Cortex of kidney (tissue), 1 donor: ENCODE results near the gene BLTP2.
"Not testable (repeated sequence)": the region's sequence is repeated elsewhere in the genome, so short reads cannot be mapped to it uniquely, and the experiment has no call there.

Experiments
- DNase-seq: peaks from one replicate; lab custom pipeline; 2025; lab: John Stamatoyannopoulos, UW

Gene BLTP2

DNA sequence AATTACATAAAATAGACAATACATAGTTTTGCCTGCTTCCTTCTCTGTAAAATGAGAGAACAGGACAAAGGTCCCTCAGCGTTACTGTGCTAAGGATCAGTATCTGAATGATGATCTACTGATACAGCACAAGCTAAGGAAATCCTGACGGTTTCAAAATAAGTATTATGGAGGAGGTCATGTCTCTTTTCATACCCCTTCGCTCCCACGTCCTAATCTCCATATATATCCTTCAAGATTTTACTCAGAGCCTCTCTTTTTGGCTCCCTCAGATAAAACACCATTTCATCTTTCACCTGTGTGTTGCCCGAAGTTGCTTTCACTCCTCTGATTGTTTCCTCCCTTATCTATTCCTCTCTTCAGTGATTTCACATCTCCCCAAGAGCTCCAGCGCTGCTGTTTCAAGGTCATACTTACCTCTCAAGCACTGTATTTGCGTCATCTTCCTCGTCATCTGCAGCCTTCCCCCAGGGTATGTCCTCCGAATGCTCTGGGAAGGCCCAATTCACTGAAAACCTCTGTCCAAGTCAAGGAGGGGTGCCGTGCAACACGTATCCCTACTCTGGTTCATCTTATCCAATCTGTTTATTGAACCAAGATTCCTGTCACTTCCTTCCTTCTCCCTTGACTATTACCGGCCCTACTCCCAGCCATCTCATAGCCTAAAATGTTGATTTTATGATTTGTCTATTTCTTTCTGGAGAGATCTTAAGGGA is 1.2 kb upstream of the BLTP2 start:
- DNase-seq: no peak

DNA sequence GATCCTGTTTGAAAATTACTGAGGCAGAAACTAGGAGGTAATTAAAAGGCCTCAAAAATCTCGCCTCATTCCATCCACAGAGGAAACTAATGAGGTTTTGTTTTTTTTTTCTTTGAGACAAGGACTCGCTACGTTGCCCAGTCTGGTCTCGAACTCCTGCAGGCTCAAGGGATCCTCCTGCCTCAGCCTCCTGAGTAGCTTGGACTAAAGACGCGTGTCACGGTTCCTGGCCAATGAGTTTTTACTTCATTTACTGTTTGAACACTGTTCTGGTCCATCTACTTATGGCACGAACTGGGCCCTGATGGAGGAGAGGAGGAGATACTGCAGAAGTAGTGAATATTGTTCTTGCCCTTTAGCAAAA is 600 bp upstream of the BLTP2 start:
- DNase-seq: no peak

DNA sequence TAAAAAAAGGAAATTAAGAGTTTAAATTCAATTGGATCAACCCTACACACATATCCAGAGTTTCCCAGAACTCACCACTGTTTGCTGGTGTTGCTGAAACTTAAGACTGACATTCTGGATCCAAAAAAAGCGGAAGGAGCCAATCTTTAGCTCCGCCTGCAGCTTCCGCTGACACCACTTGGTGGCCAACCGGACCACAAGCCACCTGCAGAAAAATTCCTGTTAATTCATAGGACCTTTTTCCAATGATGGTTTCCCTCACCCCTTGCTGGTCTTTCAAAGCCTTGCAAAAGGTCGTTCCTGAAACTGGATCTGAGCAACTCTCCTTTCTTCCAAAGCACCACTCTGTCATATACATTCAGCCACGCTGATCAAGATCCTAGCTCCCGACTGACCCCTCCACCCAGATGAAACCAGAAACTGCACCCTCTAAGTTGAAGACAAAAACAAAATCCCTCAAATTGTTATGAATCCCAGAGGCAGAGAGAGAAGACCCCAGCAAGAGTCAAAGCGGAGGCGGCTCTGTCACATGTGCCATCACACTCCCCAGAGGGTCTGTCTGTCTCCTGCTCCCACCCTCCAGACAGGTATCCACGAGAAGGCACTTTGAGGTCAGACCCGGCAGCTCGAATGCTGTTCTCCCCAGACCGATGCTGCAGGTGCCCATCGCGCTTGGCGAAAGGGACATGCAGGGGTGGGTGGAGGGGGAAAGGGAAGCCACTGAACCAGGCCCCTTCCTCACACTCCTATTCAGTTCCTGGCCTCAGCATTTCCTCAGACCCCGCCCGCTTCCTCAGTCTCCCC is 773 bp downstream of the BLTP2 start:
- DNase-seq: no peak

DNA sequence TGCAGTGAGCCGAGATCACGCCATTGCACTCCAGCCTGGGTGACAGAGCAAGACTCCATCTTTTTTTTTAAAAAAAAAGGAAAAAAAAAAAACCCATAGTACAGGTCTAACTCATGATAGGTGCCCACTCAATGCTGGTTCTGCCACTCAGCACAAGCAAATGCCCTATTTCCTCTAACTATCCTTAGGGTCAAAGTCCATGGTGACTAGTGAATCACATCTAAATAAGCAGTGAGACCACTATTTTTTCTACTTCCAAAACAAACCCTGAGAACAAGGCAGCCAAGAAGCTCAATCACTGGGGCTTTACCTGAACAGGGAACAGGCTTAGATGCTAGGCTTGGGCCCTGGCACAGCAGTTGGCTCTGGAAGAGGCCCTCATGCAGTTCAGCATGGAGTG is 3.4 kb downstream of the BLTP2 start:
- DNase-seq: no peak

DNA sequence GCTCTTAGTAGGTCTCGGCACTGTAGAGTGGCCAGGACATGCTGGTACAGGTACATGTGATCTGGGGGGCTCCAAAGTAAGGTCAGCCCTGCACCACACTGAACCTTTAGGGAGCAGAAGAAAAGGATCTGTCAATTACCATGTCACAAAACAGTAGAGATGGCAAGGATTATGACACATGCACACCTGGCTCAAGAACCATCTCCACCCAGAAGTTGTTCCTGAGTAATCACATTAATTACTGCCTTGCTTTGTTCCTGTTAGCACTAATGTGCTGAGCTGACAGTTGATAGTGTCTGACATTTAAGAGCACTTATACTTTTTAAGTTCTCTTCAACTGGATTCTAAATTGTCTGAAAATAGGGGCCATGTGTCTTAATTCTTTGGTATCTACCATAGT is 9.5 kb downstream of the BLTP2 start:
- DNase-seq: no peak

DNA sequence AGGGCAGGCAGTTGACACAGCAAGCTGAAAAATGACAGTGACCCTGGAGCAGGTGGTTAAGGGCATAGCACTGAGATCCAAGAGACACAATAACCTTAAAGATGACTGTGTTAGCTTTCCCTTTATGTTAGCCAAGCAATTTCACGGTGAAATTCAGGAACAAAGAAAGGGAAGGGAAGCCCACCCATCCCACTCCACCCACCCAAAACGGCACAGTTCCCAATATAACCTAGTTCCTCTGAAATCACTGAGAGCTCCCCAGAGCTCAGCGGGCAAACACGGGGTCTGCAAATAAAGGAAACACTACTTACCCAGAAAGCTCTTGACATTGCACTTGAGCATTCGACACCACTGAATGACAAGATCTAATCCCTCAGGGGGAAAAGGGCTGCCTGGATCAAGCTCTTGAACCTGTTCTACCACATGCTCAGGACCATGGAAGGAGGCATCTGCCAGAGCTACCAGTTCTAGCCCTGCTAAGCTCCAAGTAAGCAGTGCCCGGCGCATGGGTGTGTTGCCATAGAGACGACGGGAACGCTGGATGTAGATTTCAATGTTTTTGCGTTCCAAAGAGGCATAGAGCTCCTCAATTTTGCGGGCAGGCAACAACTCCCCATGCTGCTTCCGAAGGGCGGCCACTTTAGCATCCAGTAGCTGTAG is 10.6 kb downstream of the BLTP2 start:
- DNase-seq: no peak

DNA sequence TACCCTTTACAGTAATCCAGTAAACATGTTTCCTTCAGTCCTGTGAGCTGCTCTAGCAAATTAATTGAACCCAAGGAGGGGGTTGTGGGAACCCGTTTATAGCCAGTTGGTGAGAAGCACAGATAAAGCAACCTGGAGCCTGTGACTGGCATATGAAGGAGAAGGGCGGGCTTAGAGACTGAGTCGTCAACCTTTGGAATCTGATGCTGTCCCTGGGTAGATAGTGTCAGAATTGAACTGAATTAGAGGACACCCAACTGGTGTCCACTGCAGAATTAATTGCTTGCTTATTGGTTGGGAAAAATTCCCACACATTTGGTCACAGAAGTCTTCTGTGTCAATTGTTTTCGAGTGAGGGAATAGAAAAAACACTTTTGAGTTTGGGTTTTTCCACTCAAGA is 18.1 kb downstream of the BLTP2 start:
- no peak for DNase-seq

DNA sequence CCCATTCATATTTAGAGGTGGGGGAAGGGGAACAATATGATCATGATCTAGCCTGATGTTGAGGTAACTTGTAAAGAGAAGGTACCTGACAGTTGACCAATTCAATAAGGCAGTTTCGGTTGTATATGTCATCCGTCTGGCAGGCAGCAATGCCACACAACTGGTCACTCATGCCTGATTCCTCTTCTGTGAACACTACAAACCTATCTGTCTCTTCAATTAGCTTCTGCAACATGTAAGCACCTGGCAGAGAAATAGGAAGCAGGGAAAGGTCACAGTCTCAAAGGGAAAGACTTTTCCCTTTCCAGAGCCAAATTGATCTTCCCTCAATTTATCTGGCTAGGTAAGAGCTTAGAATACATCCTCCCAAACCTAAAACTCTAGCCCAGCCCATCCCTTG is 20.8 kb downstream of the BLTP2 start:
- no peak for DNase-seq

DNA sequence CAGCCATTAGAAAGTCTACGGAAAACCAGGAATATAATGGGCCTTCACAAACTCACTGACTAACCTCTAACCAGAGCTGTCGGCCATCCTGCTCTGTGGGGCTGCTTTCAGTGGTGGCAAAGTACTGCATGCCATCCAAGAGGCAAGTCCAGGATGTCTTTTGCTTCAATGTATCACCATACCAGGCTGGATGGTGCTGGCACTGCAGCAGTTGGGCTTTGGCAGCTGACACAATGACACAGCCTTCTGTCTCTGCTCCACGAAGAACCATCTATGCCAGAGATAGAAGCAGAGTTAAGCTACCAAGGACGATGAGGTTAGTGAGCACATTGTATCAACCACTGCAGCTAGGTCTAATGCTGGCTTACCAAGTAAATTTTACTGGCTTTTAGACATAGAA is 21.3 kb downstream of the BLTP2 start:
- no peak for DNase-seq

DNA sequence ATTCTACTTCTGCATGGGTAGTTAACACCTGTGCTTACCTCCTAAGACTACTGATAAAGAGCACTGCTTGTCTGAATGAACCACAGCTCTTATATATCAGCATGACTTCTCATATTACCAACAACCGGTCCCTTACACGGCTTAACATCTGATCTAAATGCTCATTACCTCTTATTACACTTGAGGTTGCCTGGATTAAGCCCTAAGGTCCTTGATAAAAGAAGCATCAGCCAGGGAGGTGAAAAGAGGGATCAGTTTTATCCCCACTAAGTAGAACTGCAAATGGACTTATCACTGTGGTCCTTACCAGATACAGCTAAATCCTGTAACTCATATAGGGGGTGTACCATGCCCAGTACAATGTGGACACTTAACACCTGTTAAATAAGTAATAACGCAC is 22.8 kb downstream of the BLTP2 start:
- DNase-seq: no peak

DNA sequence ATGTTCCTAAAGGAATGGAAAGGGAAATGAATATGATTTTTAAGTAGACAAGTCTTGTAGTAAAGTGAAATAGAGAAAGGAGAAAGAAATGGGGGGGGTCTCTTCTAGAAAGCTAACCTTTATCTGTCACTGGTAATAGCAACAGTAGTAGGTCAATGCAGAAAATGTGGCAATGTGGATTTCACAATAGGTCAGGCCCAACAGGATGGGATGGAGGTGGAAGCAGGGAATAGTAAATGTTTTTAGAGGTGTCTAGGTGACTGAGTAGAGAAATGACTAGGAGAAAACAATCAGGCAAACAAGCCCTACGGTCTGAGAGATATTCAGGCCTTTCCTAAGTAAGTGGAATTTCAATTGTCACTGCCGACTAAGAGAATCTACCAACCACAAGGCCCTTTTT is 24.9 kb downstream of the BLTP2 start:
- DNase-seq: no peak

DNA sequence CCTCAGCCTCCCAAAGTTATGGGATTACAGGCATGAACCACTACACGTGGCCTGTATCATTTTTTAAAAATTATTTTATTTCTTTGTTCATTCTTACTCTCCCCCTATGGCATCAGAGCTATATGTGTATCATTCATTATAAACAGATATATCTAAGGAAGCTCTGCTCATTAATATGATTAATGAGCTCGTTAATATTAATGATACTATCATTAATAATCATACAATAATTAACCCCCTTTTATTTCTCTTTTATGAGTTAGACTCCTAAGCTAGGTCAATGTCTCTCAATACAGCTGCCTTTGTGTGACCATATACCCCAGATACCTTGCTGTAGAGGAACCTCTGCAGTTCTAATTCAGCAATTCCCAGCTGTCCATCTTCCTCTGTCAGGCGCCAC is 26.5 kb downstream of the BLTP2 start:
- DNase-seq: no peak

DNA sequence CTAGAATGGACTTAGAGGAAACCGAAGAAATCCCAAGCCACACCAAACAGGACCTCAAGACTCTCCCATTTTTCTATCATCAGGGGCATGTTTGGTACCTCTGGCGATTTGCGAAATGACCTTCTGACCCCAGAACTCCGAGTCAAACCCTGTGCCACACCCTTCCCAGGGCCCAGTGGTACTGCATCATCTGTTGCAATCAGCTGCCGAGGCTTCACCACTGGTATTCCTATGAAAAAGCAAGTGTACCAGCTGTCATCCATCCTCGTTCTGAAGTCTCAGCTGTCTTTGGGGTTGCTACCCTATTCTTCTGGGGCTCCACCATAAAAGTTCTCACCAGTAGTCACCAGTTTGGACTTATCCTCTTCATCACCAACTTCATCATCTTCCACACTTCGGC is 28.7 kb downstream of the BLTP2 start:
- no peak for DNase-seq

DNA sequence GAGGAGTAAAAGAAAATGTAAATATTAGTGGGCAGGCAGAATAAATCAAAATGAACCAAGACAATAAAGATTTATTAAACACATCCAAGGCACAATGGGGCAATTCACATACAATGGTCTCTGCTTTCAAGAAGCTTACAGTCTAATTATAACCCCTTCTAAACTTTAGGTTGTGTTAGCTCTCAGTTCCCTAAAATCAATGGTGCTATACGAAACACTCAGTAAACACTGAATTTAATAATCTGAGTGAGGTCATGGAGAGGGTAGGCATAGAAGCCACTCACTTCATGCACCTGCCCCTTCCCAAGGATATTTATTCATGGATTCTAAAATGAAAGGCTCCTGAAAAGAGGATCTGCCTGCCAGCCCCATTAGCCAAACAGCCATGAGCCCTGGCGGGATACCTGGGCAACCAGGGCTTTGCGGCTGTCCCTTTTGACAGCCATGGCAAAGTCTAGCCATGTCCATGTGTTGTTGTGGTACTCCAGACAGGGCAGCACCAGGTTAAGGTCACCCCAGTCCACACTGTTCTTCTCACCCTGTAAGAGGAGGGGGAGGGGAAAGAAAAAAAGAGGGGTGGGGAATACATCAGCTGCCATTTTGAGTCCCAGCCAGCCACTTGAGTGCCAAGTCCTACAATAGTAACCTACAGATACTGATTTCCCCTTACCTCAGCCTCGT is 29.6 kb downstream of the BLTP2 start:
- no peak for DNase-seq

DNA sequence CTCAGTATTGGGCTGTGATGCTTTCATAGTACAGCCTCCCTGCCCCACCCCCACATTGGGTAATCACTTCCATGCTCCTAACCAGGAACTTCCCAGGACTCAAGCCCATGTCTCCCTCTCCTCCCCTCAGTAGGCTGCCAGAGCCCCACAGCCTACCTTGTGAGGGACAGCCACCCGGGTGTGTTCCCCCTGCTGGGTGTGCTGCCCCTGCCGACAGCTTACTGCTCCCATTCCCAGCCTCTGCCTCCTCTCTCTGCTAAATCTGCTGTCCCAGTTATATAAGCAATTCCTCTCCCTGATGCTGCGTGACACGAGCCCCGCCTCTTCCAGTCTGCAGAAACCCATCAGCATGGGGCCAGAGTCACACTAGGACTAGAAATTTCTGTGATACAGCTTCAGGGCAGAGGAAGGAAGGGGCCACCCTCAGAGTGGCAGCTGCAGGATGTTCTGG is 31.0 kb downstream of the BLTP2 start, which contains the start of gene RSKR:
Gene RSKR, minus strand, starts transcription at position 255 of the 451 bp plus-strand sequence. Its CDS starts 24 bp downstream, at position 231.
- no peak for DNase-seq

DNA sequence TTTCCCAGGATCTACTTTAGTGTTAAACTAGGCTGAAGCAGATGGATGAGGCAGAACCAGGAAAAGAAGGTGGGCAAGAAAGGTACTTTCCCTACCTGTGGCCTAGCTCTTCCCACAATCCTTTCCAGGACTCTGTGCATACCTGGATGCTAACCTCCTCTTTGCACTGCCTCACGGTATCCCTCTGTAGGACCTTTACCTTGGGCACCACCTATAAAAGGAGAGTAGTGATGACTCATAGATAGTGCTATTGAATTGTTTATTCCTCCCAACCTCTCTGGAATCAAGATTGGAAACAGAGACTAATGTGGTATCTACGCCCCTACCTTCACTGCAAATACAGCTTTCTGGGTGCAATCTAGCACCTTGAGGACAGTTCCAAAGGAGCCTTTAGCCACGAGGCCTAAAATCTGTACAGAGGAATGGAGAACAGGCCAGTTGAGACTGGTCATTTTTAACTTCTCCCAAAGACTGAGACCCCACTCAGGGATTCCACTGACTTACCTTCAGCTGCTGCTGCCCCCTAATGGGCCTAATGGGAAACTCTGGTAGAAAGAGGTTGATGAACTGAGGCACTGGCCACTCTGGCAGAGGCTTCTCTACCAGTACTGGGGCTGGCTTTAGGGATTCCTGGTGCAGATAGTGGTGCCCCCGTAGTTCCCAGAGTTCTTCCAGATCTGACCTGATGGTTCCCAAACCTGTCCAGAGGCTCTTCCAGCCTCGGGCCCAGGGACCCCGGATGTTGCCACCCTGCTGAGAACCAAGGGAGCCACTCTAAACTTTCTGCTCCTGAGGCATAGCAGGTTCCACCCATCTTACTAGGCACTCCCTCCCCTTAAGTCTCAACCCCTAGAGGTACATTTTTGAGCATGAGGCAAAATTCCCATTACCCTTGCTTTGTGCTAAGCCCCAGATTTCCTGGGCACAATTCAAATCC is 31.8 kb downstream of the BLTP2 start:
- no peak for DNase-seq

DNA sequence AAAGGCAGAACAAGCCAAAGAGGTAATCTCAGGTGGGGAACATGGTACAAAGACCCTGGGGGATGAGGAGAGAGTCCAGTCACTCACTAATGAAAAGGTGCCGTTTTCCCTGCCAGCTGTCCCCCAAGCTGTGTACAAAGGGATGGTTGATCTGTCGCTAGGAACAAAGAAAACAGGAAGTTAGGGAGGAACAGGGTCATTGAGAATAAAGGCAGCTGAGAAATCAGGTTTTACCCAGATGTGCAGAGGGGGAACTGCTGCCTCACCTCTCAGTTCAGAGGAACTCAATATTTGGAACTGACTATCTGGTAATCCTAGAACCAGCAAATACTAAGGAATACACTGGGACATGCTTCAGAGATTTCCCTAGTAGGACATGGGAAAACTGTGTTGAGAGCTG is 32.4 kb downstream of the BLTP2 start:
- DNase-seq: no peak

DNA sequence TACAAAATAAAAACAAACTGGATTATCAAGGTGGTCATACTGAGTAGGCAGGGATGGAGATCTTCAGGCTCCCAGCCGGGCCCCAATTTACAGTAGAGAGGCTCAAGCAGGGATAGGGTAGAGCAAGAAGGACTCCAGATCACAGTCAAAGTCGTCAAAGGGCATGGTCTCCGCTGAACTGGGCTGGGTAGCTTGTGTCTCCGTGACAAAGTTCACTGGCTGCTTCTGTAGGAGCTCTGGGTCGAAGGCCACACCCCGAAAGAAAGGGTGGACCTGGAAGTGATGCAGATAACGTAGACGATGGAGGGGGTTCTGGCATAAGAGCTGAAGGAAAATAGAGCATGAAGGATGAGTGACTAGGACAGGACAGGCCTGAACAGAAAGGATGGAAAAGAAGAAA is 34.6 kb downstream of the BLTP2 start:
- no peak for DNase-seq

DNA sequence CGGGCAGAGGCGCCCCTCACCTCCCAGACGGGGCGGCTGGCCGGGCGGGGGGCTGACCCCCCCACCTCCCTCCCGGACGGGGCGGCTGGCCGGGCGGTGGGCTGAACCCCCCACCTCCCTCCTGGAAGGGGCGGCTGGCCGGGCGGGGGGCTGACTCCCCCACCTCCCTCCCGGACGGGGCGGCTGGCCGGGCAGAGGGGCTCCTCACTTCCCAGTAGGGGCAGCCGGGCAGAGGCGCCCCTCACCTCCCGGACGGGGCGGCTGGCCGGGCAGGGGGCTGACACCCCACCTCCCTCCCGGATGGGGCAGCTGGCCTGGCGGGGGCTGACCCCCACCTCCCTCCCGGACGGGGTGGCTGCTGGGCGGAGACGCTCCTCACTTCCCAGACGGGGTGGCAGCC is 40.9 kb downstream of the BLTP2 start:
- not testable (repeated sequence) for DNase-seq

DNA sequence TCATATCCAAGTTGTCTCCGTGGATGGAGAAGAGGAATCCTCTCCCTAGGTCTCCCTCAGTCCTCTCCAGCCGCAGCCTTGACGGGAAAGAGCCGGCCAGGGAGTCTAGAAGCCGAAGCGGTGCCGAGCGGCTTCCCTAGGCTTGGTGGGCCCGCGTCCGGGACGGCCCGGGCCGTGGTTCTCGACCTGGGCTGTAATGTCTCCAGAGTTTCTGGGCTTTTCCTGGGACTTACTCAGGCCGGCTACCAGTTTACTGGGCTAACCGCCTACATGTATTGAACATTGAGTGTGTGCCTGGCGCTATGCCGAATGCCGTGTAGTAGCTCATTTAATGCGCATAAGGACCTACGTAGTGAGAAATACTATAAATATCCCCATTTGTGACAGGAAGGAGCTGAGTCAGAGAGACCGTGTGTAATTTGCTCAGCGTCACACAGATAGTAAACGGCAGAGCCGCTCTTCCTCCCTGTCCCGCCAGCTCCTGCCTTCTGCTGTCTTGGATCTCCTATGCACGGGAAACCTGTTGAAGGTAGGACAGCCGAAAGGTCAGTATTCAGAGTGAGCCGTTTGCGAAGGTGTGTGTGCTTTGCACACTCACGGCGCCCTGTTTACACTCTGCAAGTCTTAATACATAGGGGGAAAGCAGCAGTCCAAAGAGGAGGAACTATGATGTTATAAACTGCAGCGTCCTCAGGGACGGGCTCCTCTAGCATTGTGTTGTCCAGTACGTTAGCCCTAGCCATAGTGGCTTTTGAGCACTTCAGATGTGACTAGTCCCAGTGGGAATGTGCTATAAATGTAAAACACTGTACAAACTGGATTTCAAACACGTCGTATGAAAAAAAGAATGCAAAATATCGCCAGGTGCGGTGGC is 45.4 kb downstream of the BLTP2 start:
- DNase-seq: no peak
